Lower lobe of right lung (tissue), 2 donors: Measurements from ENCODE around the gene GLYATL1. TPM values are rescaled to one million over a fixed set of nuclear protein-coding genes. Genes with fewer than 3 reads are reported as not detected.

Source experiments
- ATAC-seq, 2 donors: fragments of 200-7000 bp; cut with Tn5 transposase; one replicate each; pipeline ENCODE4 v1.9.1; 2020 to 2022; ENCODE audit warnings: mild to moderate bottlenecking in 2 of 2, moderate library complexity in 2 of 2
- DNase-seq: peaks from one replicate; pipeline ENCODE4 v3.0.0-alpha.2; 2020
- H3K27ac ChIP-seq: fragments of 200-600 bp; one replicate; pipeline ENCODE4 v1.8.0; 2022
- H3K27me3 ChIP-seq: fragments of 200-600 bp; one replicate; pipeline ENCODE4 v1.8.0; 2022; ENCODE audit warnings: low read depth
- H3K36me3 ChIP-seq: fragments of 200-600 bp; one replicate; pipeline ENCODE4 v1.8.0; 2022; ENCODE audit warnings: mild to moderate bottlenecking
- H3K4me1 ChIP-seq: fragments of 200-600 bp; one replicate; pipeline ENCODE4 v1.8.0; 2022
- H3K4me3 ChIP-seq: fragments of 200-600 bp; one replicate; pipeline ENCODE4 v1.8.0; 2022; ENCODE audit warnings: mild to moderate bottlenecking
- H3K9me3 ChIP-seq: fragments of 200-600 bp; one replicate; pipeline ENCODE4 v1.8.0; 2022
- CTCF ChIP-seq: fragments of 200-600 bp; IDR thresholded peaks from one replicate; pipeline ENCODE4 v1.8.0; 2022; ENCODE audit warnings: antibody characterized with exemption, mild to moderate bottlenecking
- intact Hi-C: fragments of 100-400 bp; cut with DNase I; formaldehyde crosslinking; loops from one replicate; pipeline ENCODE4 v1.11.0; 2022
- total RNA-seq: library from RNA; stranded (reverse); fragmentation: NEBNext Ultra II Directional; extraction: Animal tissue kit (Norgen Biotek cat#: 25700); gene quantifications from one replicate; pipeline ENCODE4 v1.2.1, GENCODE V29; 2021
- donor health status: DM: no; HTN: yes; CAD: no; lungs with severe emphysema.

The GLYATL1 gene
- total RNA-seq, 1 donor from 2014 or later: not detected

- no peaks in the 10 kb centered on the region for H3K9me3 ChIP-seq
- H3K36me3 ChIP-seq: no peaks in the 10 kb centered on the region
- H3K4me1 ChIP-seq: peaks cover 13% of the 10 kb centered on the region
- TF ChIP-seq CTCF: no peak
- H3K27ac ChIP-seq: no peak overlapping the region
- H3K4me3 ChIP-seq: peak overlapping the region; percentile 14
- ATAC-seq (no peak), DNase-seq (peak; percentile 46)
- intact Hi-C loops: no loop called here
- H3K27me3 ChIP-seq: peaks cover 49% of the 10 kb centered on the region
Measured at GRCh38 chr11:58905011-58905720, 34.1 kb upstream of the GLYATL1 start.

GRCh38 chr11:58905721-58906547, 33.4 kb upstream of the GLYATL1 start:
- peaks cover 46% of the 10 kb centered on the region for H3K27me3 ChIP-seq
- DNase-seq (no peak), ATAC-seq (peak in 1 of 2 donors; percentile 49)
- no peak overlapping the region for H3K27ac ChIP-seq
- no peaks in the 10 kb centered on the region for H3K9me3 ChIP-seq
- H3K36me3 ChIP-seq: no peaks in the 10 kb centered on the region
- H3K4me1 ChIP-seq: peaks cover 13% of the 10 kb centered on the region
- no peak for TF ChIP-seq CTCF
- peak overlapping the region; percentile 14 for H3K4me3 ChIP-seq
- intact Hi-C loops: no loop called here

GRCh38 chr11:58907780-58908179, 31.5 kb upstream of the GLYATL1 start:
- Histone ChIP-seq H3K9me3 (no peaks in the 10 kb centered on the region), H3K4me3 (no peak overlapping the region), H3K27me3 (peaks cover 38% of the 10 kb centered on the region), H3K27ac (no peak overlapping the region), H3K4me1 (peaks cover 13% of the 10 kb centered on the region), H3K36me3 (no peaks in the 10 kb centered on the region)
- intact Hi-C loops: no loop called here
- no peak for DNase-seq
- TF ChIP-seq CTCF: no peak
- peak; percentile 31 to 49 for ATAC-seq

- DNase-seq (no peak), ATAC-seq (no peak)
- intact Hi-C loops: no loop called here
- Histone ChIP-seq H3K4me3 (no peak overlapping the region), H3K27me3 (no peaks in the 10 kb centered on the region), H3K27ac (no peak overlapping the region), H3K9me3 (peaks cover 8% of the 10 kb centered on the region), H3K36me3 (no peaks in the 10 kb centered on the region), H3K4me1 (no peaks in the 10 kb centered on the region)
- no peak for TF ChIP-seq CTCF
Measured at GRCh38 chr11:58912124-58912523, 27.2 kb upstream of the GLYATL1 start.

GRCh38 chr11:58913685-58914084, 25.6 kb upstream of the GLYATL1 start:
- H3K27me3 ChIP-seq: no peaks in the 10 kb centered on the region
- H3K27ac ChIP-seq: no peak overlapping the region
- ATAC-seq (no peak), DNase-seq (no peak)
- H3K4me1 ChIP-seq: no peaks in the 10 kb centered on the region
- no peak overlapping the region for H3K4me3 ChIP-seq
- no peaks in the 10 kb centered on the region for H3K36me3 ChIP-seq
- peaks cover 19% of the 10 kb centered on the region for H3K9me3 ChIP-seq
- intact Hi-C loops: no loop called here
- TF ChIP-seq CTCF: no peak
